A673 (cell line): ENCODE data around the gene BBS9.
"Not testable (repeated sequence)": the region's sequence is repeated elsewhere in the genome, so short reads cannot be mapped to it uniquely, and the experiment has no call there.

ENCODE experiments used
- EZH2 ChIP-seq: fragments of 200-600 bp; sonication (generic); IDR thresholded peaks from 2 replicates; pipeline ENCODE4 v1.6.1; 2017; ENCODE audit warnings: borderline replicate concordance, low read depth, mild to moderate bottlenecking, mixed read lengths, antibody characterized with exemption, low read length; ENCODE audit not compliant: poor library complexity, severe bottlenecking
- TF ChIP-seq, protein P1 (sequence below): fragments of 300-800, 200-600 bp; sonication (generic); conservative IDR thresholded peaks from 2 replicates; pipeline ENCODE4 v1.5.1; 2017; ENCODE audit warnings: low read depth, mild to moderate bottlenecking, antibody characterized with exemption, low read length, moderate library complexity, mixed read lengths

- TF ChIP-seq, protein P1, sequence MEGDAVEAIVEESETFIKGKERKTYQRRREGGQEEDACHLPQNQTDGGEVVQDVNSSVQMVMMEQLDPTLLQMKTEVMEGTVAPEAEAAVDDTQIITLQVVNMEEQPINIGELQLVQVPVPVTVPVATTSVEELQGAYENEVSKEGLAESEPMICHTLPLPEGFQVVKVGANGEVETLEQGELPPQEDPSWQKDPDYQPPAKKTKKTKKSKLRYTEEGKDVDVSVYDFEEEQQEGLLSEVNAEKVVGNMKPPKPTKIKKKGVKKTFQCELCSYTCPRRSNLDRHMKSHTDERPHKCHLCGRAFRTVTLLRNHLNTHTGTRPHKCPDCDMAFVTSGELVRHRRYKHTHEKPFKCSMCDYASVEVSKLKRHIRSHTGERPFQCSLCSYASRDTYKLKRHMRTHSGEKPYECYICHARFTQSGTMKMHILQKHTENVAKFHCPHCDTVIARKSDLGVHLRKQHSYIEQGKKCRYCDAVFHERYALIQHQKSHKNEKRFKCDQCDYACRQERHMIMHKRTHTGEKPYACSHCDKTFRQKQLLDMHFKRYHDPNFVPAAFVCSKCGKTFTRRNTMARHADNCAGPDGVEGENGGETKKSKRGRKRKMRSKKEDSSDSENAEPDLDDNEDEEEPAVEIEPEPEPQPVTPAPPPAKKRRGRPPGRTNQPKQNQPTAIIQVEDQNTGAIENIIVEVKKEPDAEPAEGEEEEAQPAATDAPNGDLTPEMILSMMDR, result not testable (repeated sequence)
- not testable (repeated sequence) for TF ChIP-seq EZH2
These were observed 355.1 kb downstream of the BBS9 start for GRCh38 chr7:33484476-33484875.
